Epithelial cell of proximal tubule (primary cell): ENCODE data around the gene FAM50A. TPM values are rescaled to one million over a fixed set of nuclear protein-coding genes. Genes with fewer than 3 reads are reported as not detected.

ENCODE experiments used
- DNase-seq: peaks from one replicate; pipeline ENCODE4 v3.0.0-alpha.2; 2011; ENCODE audit warnings: low read depth
- H3K4me3 ChIP-seq: 2 replicates; pipeline ENCODE4 v1.5.1; 2011; ENCODE audit warnings: low read depth, mild to moderate bottlenecking, low read length
- CTCF ChIP-seq: conservative IDR thresholded peaks from 2 replicates; pipeline ENCODE4 v1.5.1; 2012; ENCODE audit warnings: low read depth, mild to moderate bottlenecking, low read length
- total RNA-seq: library from RNA; depleted of rRNA; stranded (reverse); fragments of >200 nt; gene quantifications from 2 replicates; pipeline ENCODE4 v1.2.3, GENCODE V29; 2015

FAM50A gene
- total RNA-seq, 1 donor from 2014 or later: 74.1 TPM

GRCh38 chrX:154436374-154436982 lies 7.5 kb upstream of the FAM50A start:
- TF ChIP-seq CTCF: no peak
- H3K4me3 ChIP-seq: peak overlapping the region; percentile 65
- no peak for DNase-seq

- H3K4me3 ChIP-seq: peak within 1 kb of the TSS; percentile 65
- no peak for TF ChIP-seq CTCF
- no peak for DNase-seq
Measured at GRCh38 chrX:154436983-154437752, 6.8 kb upstream of the FAM50A start, which contains the start of gene GDI1. Gene GDI1 (plus strand): TSS chrX:154437154. CDS start chrX:154437255, 101 bp downstream.

- TF ChIP-seq CTCF: no peak
- DNase-seq: no peak
- H3K4me3 ChIP-seq: peak overlapping the region; percentile 65
Measured at GRCh38 chrX:154437971-154438893, 5.7 kb upstream of the FAM50A start.

GRCh38 chrX:154439841-154440240 lies 4.1 kb upstream of the FAM50A start:
- no peak for TF ChIP-seq CTCF
- no peak for DNase-seq
- no peak overlapping the region for H3K4me3 ChIP-seq

GRCh38 chrX:154440623-154441357 lies 3.2 kb upstream of the FAM50A start:
- no peak for DNase-seq
- no peak for TF ChIP-seq CTCF
- no peak overlapping the region for H3K4me3 ChIP-seq

GRCh38 chrX:154441564-154441963 lies 2.4 kb upstream of the FAM50A start:
- TF ChIP-seq CTCF: no peak
- H3K4me3 ChIP-seq: no peak overlapping the region
- no peak for DNase-seq
